DMS 273 (cell line): Measurements from ENCODE around the gene AP3S2.
A peak's percentile ranks its signal among the peaks of the same experiment; 100 is the strongest.
"Not testable (repeated sequence)": the region's sequence is repeated elsewhere in the genome, so short reads cannot be mapped to it uniquely, and the experiment has no call there.

Source experiments
- DNase-seq: peaks from one replicate; lab custom pipeline; 2025; ENCODE audit not compliant: unreplicated experiment; lab: John Stamatoyannopoulos, UW

AP3S2 gene

GRCh38 chr15:89783111-89783860, 110.5 kb downstream of the AP3S2 start:
- DNase-seq: peak; percentile 80

GRCh38 chr15:89782619-89782950, 111.2 kb downstream of the AP3S2 start:
- DNase-seq: not testable (repeated sequence)

- DNase-seq: no peak
Measured at GRCh38 chr15:89781891-89782618, 111.7 kb downstream of the AP3S2 start.

GRCh38 chr15:89781055-89781454, 112.7 kb downstream of the AP3S2 start:
- DNase-seq: no peak

- DNase-seq: no peak
Measured at GRCh38 chr15:89780601-89781000, 113.2 kb downstream of the AP3S2 start.
